DOHH2 (cell line): ENCODE data around the gene PRMT3.

Experiments used
- EZH2phosphoT487 ChIP-seq: fragments of 200-600 bp; sonication (generic); IDR thresholded peaks from 2 replicates; pipeline ENCODE4 v1.6.1; 2017; ENCODE audit warnings: borderline replicate concordance, mild to moderate bottlenecking, antibody characterized with exemption, low read length, moderate library complexity, mixed read lengths
- TF ChIP-seq, protein P1 (sequence below): fragments of 200-600 bp; sonication (generic); IDR thresholded peaks from one replicate; pipeline ENCODE4 v1.5.1; 2014; ENCODE audit warnings: antibody characterized with exemption, mild to moderate bottlenecking, low read depth, low read length; ENCODE audit not compliant: poor library complexity, severe bottlenecking

DNA sequence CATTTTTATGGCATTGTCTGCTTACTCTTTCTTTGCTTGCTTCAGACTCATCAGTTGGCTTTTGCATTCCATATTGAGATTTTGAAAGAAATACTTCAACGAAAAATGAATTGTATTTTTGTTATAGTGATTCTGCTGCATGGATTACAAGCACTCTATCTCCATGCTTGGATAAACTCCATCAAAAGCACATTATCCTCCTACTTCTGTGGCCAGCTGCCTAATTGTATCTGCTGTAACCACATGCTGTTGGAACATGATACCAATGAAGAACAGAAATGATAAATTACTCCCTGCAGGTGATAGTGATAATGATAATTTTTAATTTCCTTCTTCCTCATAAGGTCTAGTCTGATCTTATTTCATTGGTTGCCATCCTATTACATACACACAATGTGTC lies 100.8 kb downstream of the PRMT3 start:
- TF ChIP-seq, protein P1, sequence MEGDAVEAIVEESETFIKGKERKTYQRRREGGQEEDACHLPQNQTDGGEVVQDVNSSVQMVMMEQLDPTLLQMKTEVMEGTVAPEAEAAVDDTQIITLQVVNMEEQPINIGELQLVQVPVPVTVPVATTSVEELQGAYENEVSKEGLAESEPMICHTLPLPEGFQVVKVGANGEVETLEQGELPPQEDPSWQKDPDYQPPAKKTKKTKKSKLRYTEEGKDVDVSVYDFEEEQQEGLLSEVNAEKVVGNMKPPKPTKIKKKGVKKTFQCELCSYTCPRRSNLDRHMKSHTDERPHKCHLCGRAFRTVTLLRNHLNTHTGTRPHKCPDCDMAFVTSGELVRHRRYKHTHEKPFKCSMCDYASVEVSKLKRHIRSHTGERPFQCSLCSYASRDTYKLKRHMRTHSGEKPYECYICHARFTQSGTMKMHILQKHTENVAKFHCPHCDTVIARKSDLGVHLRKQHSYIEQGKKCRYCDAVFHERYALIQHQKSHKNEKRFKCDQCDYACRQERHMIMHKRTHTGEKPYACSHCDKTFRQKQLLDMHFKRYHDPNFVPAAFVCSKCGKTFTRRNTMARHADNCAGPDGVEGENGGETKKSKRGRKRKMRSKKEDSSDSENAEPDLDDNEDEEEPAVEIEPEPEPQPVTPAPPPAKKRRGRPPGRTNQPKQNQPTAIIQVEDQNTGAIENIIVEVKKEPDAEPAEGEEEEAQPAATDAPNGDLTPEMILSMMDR, result no peak
- no peak for TF ChIP-seq EZH2phosphoT487
